Gastrocnemius medialis (tissue), 4 donors: Measurements from ENCODE around the gene RUNX1. TPM values are rescaled to one million over a fixed set of nuclear protein-coding genes. Genes with fewer than 3 reads are reported as not detected.

Experiments used
- ATAC-seq, 2 donors: fragments of 150-250 bp; one replicate each; pipeline ENCODE4 v1.9.1; 2016
- DNase-seq, 2 donors: peaks; one replicate each; pipeline ENCODE4 v3.0.0-alpha.2; 2019
- H3K27ac ChIP-seq, 4 donors: fragments of 200-600 bp; sonication (generic); 1 replicate in 1 of 4; 2 replicates in 3 of 4; pipeline ENCODE4 v1.5.1; 2016 to 2018; ENCODE audit warnings: mild to moderate bottlenecking in 2 of 4, moderate library complexity in 1 of 4
- H3K27me3 ChIP-seq, 3 donors: fragments of 200-600 bp; sonication (generic) in 2 of 3; 1 replicate in 1 of 3; 2 replicates in 2 of 3; pipeline versions ENCODE4 v1.5.1 to v1.6.0; 2016 to 2019; ENCODE audit warnings: mild to moderate bottlenecking in 1 of 3, moderate library complexity in 1 of 3
- H3K36me3 ChIP-seq, 2 donors: fragments of 200-600 bp; sonication (generic) in 1 of 2; one replicate each; pipeline ENCODE4 v1.5.1; 2017 to 2018
- H3K4me1 ChIP-seq, 2 donors: fragments of 200-600 bp; sonication (generic) in 1 of 2; one replicate each; pipeline ENCODE4 v1.5.1; 2016 to 2017; ENCODE audit warnings: mild to moderate bottlenecking in 2 of 2
- H3K4me3 ChIP-seq, 4 donors: fragments of 200-600 bp; sonication (generic) in 3 of 4; 1 replicate in 1 of 4; 2 replicates in 3 of 4; pipeline ENCODE4 v1.5.1; 2016 to 2019; ENCODE audit warnings: mild to moderate bottlenecking in 2 of 4
- H3K9me3 ChIP-seq, 3 donors: fragments of 200-600 bp; sonication (generic) in 2 of 3; 1 replicate in 1 of 3; 2 replicates in 2 of 3; pipeline ENCODE4 v1.5.1; 2016 to 2019
- POLR2A ChIP-seq, 2 donors: fragments of 450-650 bp; IDR thresholded peaks; one replicate each; pipeline ENCODE4 v1.6.1; 2017; ENCODE audit warnings: antibody characterized with exemption in 2 of 2, mild to moderate bottlenecking in 2 of 2, moderate library complexity in 2 of 2
- in situ Hi-C, 4 donors: fragments of 200-750 bp; cut with MboI; loops; one replicate each; pipeline versions ENCODE4 v1.15.0 to v1.8.0; 2017; ENCODE audit warnings: low sequenced_read_pairs in 4 of 4
- intact Hi-C: fragments of 100-400 bp; cut with DNase I; formaldehyde crosslinking; loops from one replicate; pipeline ENCODE4 v1.15.1; 2023; ENCODE audit warnings: low total_unique reads
- total RNA-seq, 4 donors: library from RNA; depleted of rRNA; stranded (reverse); fragments of >200 nt; gene quantifications; one replicate each; pipeline versions ENCODE4 v1.1.0 to v1.2.3, GENCODE V29; 2016
- TF ChIP-seq, protein P1 (sequence below), 5 experiments: fragments of 450-650 bp in 3 of 5; fragments of 200-600 bp in 2 of 5; sonication (generic) in 2 of 5; IDR thresholded peaks in 4 of 5; conservative IDR thresholded peaks in 1 of 5; 1 replicate in 4 of 5; 2 replicates in 1 of 5; pipeline ENCODE4 v1.5.1; 2016 to 2019; ENCODE audit warnings: antibody characterized with exemption in 5 of 5, mild to moderate bottlenecking in 3 of 5, moderate library complexity in 3 of 5

RUNX1 gene
- total RNA-seq, 4 donors from 2014 or later: 8.0 to 20.9 (median 10.6) TPM

DNA sequence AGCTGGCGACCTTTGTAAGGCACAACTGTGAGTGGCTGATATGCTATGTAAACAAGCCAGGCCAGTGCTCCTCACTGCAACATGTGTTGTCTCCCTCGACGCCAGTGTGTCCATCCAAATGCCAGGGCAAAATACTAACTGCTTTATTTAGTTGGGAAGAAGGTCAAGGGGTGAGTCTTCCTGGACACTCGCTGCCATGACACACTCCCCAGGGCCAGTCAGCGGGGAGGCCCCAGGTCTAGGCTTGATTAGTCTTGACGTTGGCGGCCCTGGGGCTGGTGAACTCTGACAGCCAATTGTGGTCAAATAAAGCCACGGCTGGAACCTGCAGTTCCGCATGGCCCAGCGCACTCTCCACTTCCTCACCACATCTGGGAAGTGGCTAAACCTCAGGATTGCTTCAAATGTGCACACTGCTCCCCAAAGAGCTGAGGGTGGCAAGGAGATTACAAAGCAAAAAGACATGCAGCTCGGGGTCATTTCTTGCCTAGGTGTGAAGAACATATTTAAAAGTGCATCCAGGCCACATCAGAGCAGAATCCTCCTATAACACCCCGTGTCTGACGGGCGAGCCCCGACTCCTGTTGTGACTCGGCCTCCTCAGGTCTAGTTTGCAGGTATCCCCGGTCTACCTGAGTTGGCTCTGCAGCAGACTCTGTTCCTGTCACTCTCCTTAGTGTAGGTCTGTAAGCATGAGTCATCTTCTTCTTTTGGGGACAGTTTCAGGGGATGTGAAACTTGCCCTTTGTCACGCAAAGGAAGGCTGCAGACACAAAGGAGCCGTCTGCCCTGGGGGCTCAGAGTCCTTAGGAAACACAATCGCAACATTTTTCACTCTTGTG, 183.5 kb downstream of the RUNX1 start:
- peaks cover 0 to 24% of the 10 kb centered on the region in 2 donors for H3K36me3 ChIP-seq
- intact Hi-C loops: no loop called here

DNA sequence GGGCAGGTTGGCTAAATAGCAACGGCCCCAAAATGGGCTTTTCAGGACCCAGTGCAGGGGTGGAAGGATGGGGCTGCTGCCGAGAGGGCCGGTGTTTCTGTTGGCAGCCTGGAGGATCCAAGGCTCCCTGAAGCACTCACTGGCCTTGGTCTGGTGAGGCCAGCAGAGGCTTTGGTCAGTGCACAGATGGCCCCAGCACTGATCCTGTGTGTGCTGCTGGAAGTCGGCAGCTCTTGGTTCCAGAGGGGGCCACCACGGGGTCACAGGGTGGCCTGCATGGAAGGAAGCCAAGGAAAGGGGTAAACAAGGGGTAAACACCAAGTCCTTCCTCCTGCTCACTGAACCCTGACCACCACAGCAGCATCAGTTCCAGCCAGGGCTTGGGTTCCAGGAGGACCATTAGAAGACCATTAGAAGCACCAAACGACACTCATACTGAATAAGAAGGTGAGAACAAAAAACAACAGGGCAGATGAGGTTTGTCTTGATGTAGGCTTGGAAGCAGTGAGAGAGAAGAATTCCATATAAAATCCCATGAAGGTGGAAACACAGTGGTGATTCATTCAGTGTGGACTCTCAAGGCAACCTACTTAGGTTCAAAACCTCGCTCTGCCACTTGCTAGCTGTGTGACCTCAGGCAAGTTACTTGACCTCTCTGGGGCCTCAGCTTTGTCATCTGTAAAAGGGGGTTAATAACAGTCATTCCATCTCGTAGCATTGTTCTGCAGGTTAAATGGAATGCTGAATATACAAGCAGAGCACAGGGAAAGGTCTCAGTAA, 184.5 kb downstream of the RUNX1 start:
- peak in 1 of 2 donors; percentile 12 for ATAC-seq
- TF ChIP-seq POLR2A (IDR thresholded peaks at IDR 0.05): no peak
- TF ChIP-seq, protein P1, sequence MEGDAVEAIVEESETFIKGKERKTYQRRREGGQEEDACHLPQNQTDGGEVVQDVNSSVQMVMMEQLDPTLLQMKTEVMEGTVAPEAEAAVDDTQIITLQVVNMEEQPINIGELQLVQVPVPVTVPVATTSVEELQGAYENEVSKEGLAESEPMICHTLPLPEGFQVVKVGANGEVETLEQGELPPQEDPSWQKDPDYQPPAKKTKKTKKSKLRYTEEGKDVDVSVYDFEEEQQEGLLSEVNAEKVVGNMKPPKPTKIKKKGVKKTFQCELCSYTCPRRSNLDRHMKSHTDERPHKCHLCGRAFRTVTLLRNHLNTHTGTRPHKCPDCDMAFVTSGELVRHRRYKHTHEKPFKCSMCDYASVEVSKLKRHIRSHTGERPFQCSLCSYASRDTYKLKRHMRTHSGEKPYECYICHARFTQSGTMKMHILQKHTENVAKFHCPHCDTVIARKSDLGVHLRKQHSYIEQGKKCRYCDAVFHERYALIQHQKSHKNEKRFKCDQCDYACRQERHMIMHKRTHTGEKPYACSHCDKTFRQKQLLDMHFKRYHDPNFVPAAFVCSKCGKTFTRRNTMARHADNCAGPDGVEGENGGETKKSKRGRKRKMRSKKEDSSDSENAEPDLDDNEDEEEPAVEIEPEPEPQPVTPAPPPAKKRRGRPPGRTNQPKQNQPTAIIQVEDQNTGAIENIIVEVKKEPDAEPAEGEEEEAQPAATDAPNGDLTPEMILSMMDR (IDR thresholded peaks at IDR 0.05 in 4 of 5, conservative IDR thresholded peaks at IDR 0.05 in 1 of 5): no peak
- H3K36me3 ChIP-seq: peaks cover 0 to 22% of the 10 kb centered on the region in 2 donors

More for the DNA sequence above, 183.5 kb downstream of the RUNX1 start:
- Histone ChIP-seq H3K4me1 (peaks cover 23 to 29% of the 10 kb centered on the region in 2 donors), H3K9me3 (no peaks in the 10 kb centered on the region), H3K4me3 (no peak overlapping the region), H3K27ac (peak overlapping the region; percentile 68 to 84 (median 76)), H3K27me3 (no peaks in the 10 kb centered on the region)
- DNase-seq: peak; percentile 79 to 86
- in situ Hi-C loops: no loop called here
- TF ChIP-seq, protein P1 (IDR thresholded peaks at IDR 0.05 in 4 of 5, conservative IDR thresholded peaks at IDR 0.05 in 1 of 5): no peak
- no peak for TF ChIP-seq POLR2A (IDR thresholded peaks at IDR 0.05)
- peak; percentile 82 to 90 for ATAC-seq

DNA sequence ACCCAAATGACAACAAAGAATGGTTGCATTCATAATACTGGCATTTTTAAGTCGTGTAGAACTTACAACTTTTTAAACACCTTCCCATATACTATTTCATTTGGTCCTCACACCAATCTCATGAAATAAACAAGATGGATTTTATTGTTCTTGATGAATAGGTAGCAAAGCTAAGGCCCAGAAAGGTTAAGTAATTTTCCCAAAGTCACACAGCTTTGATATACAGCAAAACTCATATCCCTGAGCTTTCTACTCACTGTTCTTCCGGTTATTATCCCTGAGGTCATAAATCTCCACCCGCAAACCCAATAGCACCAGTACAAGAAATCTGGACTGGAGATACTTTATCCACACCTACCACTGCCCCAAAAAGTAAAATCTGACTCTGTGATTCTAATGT, 186.2 kb downstream of the RUNX1 start:
- Histone ChIP-seq H3K9me3 (no peaks in the 10 kb centered on the region), H3K27me3 (no peaks in the 10 kb centered on the region), H3K36me3 (peaks cover 0 to 23% of the 10 kb centered on the region in 2 donors), H3K27ac (peak overlapping the region in 3 of 4 donors; percentile 70 to 84 (median 81)), H3K4me3 (no peak overlapping the region), H3K4me1 (peaks cover 23 to 29% of the 10 kb centered on the region in 2 donors)
- intact Hi-C loops (no loop called here), in situ Hi-C loops (no loop called here)
- no peak for ATAC-seq
- TF ChIP-seq POLR2A (IDR thresholded peaks at IDR 0.05): no peak
- TF ChIP-seq, protein P1 (IDR thresholded peaks at IDR 0.05 in 4 of 5, conservative IDR thresholded peaks at IDR 0.05 in 1 of 5): no peak
- no peak for DNase-seq

More for the DNA sequence above, 184.5 kb downstream of the RUNX1 start:
- Histone ChIP-seq H3K9me3 (no peaks in the 10 kb centered on the region), H3K27me3 (no peaks in the 10 kb centered on the region), H3K4me1 (peaks cover 23 to 29% of the 10 kb centered on the region in 2 donors), H3K4me3 (no peak overlapping the region), H3K27ac (peak overlapping the region; percentile 68 to 84 (median 76))
- intact Hi-C loops (no loop called here), in situ Hi-C loops (no loop called here)
- DNase-seq: no peak

DNA sequence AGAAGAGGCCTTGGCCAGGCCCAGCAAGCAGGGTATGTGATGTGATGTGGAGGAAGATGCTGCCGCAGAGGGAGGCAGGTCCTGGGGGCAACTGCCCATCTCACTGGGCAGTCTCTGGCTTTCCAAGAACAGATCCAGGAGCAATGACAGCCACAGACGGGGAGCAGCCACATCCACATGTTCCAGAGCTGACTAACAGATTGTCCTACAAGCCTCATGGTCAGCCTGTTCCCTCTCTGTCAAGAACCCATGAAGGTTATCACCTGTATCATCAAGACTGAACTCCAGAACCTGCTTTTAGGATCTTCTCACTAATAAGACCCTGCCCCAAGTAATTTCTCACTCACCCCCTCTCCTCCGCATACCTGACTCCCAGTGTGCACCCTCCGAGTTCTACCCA, 187.8 kb downstream of the RUNX1 start:
- TF ChIP-seq, protein P1 (IDR thresholded peaks at IDR 0.05 in 4 of 5, conservative IDR thresholded peaks at IDR 0.05 in 1 of 5): no peak
- no peak for TF ChIP-seq POLR2A (IDR thresholded peaks at IDR 0.05)
- Histone ChIP-seq H3K27ac (peak overlapping the region in 1 of 4 donors; percentile 30), H3K4me3 (no peak overlapping the region), H3K36me3 (peaks cover 0 to 40% of the 10 kb centered on the region in 2 donors), H3K9me3 (no peaks in the 10 kb centered on the region), H3K27me3 (no peaks in the 10 kb centered on the region), H3K4me1 (peaks cover 23% of the 10 kb centered on the region in 2 donors)
- intact Hi-C loops: no loop called here
- in situ Hi-C loops: no loop called here
- ATAC-seq (no peak), DNase-seq (no peak)
